GM21737 (cell line): ENCODE results near the gene SPTBN4.
"Not testable (repeated sequence)": the region's sequence is repeated elsewhere in the genome, so short reads cannot be mapped to it uniquely, and the experiment has no call there.

Source experiments
- ATAC-seq: cut with Tn5 transposase; IDR thresholded peaks from one replicate; pipeline ENCODE4 v1.9.1; 2021; ENCODE audit warnings: mild to moderate bottlenecking, moderate library complexity; ENCODE audit not compliant: unreplicated experiment

SPTBN4 gene

GRCh38 chr19:40464059-40465024, 2.5 kb upstream of the SPTBN4 start:
- no peak for ATAC-seq

DNA sequence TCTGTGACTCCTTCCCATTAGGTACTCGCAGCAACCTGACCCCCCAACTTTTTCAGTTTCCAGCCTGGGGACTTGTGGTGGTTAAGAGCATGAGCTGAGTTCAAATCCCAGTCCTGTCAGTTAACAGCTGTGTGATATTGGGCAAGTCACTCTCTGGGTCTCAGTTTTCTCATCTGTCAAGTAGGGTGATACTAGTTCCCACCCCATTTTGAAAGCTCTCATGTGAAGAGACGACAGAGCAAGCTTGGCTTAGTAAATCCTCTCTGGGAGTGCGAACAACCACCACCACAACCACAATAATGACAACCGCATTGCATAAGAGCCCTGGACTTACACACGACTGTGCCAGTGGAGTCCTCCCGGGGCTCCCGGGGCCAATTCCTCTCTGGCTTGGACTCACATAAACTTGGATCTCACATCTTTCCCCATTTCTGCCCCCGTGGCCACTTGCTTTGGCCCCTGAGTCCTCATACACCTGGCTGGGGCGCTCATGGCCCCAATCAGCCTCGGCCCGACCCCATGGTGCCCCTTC, 1.7 kb upstream of the SPTBN4 start:
- ATAC-seq, result no peak

DNA sequence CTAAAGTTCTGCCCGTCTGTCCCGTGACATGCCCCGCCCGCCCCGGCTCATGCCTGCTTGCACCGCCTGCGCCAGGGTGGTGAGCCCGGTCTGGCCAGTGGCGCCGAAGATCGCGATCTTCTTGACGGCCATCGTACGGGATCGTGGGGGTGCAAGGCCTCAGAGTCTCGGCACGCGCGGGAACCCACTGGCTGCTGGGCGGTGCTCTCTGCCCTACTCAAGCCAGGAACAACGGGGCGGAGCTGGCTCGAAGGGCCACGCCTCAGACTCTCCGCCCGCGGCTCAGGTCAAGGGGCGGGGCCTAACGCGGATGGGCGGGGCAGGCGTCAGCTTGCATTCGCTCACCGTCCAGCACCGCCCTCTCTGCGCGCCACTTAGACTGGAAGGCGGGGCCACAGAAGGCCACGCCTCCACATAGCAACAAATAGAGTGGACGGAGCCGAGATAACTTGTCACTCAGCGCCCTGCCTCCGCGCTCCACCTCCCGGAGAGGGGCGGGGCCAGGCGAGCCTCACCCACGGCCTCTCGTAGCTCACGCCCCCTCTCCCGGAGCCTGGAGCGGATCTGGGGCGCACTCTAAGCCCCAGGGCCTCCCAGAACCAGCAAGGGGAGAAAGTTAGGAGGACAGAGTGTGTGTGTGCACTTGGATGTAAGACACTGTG, 1.1 kb upstream of the SPTBN4 start, which contains the start of gene BLVRB:
Gene BLVRB, minus strand, starts transcription at position 189 of the 662 bp plus-strand sequence. Its CDS starts 57 bp downstream, at position 132.
- ATAC-seq, result peak; percentile 83

DNA sequence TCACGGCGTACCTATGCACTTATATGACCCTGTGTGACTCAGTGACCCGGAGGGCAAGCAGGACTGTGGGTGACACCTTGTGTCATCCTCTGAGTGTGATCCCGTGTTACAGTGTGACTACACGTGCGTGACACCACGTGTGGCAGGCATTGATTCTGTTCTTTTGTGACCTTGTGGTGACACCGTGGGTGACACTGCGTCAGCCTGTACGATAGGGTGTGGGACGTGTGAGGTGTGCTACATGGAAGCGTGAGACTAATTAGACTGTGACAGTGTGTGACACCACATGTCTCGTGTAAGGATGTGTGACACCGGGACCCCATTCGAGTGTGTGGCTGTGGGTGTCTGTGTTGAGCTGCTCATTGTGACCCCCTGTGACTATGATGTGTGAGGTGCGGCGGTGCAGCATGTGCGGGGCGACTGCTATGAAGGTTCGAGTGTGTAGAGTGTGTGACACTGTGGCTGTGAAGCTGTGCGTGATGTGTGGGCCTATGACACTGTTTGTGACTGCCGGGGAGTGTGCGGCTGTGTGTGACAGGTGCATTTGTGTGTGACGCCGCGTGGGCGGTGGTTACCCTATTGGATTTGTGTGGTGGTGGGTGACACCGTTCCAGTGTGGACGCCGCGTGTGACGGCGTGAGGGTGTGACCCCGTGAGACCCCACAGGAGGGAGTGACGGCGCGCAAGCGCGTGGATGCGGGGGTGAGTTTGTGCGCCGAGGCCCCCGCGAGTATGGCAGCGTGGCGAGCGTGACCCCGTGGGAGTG, 399 bp upstream of the SPTBN4 start:
- ATAC-seq, result peak; percentile 24

DNA sequence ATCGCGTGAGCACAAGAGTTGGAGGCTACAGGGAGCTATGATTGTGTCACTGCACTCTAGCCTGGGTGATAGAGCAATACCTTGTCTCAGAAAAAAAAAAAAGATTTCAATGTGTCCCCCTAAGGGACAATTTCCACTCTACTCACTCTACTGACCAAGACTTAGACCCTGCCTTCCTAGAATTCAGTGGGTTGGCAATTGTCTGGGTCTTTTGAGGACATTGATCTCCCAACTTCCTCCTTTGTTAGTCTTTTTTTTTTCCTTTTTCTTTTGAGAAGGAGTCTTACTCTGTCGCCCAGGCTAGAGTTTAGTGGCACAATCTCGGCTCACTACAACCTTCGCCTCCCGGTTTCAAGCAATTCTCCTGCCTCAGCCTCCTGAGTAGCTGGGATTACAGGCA, 2.2 kb downstream of the SPTBN4 start:
- ATAC-seq, result no peak

DNA sequence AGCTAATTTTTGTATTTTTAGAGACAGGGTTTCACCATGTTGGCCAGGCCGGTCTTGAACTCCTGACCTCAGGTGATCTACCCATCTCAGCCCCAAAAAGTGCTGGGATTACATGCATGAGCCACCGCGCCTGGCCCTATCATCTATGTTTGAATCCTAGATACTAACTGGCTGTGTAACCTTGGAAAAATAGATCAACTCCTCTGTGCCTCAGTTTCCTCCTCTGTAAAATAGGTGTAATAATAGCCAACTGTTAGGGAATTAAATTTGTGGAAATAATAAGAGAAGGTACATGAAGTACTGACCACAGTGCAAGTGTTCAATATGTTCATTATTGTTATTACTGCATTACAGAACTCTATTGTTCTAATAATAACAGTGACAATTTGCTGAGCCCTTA, 4.3 kb downstream of the SPTBN4 start:
- ATAC-seq, result no peak

- ATAC-seq, result no peak
Measured at GRCh38 chr19:40472516-40472915, 5.7 kb downstream of the SPTBN4 start.

DNA sequence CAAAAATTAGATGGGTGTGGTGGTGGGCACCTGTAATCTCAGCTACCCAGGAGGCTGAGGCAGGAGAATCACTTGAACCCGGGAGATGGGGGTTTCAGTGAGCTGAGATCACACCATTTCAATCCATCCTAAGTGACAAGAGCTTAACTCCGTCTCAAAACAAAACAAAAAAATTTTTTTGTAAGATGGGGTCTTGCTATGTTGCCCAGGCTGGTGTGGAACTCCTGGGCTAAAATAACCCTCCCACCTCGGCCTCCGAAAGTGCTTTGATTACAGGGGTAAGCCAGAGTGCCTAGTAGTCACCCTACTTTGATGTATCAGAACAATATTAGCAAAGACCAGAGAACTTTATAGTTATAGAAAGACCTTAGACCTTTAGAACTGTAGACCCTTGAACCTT, 7.9 kb downstream of the SPTBN4 start:
- ATAC-seq, result no peak

- ATAC-seq, result not testable (repeated sequence)
Measured at GRCh38 chr19:40475878-40476644, 9.3 kb downstream of the SPTBN4 start.

DNA sequence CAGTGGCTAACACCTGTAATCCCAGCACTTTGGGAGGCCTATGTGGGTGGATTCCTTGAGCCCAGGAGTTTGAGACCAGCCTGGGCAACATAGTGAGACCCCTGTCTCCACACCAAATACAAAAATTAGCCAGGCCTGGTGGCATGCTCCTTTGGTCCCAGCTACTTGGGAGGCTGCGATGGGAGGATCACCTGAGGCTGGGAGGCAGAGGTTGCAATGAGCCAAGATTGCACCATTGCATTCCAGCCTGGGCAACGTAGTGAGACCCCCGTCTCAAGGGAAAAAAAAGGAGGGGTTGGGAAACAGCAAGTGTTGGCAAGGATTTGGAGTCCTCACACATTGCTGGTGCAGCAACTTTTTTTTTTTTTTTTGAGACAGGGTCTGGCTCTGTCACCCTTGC, 19.2 kb downstream of the SPTBN4 start:
- ATAC-seq, result no peak

DNA sequence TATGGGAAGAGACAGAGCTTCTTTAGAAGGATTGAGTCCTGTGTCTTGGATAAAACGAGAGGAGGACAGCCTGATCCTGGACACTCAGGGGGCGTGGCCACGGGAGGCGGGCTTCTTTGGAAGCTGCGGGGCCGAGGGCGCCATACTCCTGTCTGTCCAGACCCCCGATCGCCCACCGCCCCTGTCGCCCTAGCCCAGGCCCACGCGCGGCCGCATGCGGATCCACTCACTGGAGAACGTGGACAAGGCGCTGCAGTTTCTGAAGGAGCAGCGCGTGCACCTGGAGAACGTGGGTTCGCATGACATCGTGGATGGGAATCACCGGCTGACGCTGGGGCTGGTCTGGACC, 23.1 kb downstream of the SPTBN4 start:
- ATAC-seq, result no peak

DNA sequence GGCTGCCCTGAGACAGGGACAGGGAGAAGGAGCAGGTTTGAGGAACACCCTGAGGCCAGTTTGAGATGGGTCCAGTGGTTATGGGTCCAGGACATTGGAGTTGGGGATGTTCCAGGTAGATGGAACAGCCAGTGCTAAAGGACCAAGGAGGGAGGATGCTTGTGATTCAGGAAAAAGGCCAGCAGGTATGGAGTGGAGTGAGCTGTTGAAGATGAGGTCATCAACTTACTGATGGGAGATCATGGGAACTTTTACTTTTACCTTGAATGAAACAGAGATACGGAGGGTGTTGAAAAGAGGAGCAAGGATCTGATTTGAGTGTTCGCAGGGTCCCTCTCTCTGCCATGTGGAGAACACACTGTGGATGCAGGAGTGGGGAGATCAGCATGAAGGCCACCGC, 25.5 kb downstream of the SPTBN4 start:
- no peak for ATAC-seq

- ATAC-seq, result no peak
Measured at GRCh38 chr19:40493778-40494177, 27.0 kb downstream of the SPTBN4 start.

GRCh38 chr19:40494191-40494838, 27.5 kb downstream of the SPTBN4 start:
- ATAC-seq, result no peak

- ATAC-seq, result no peak
Measured at GRCh38 chr19:40497214-40497613, 30.4 kb downstream of the SPTBN4 start.

GRCh38 chr19:40499320-40499719, 32.5 kb downstream of the SPTBN4 start:
- ATAC-seq, result no peak

- ATAC-seq, result not testable (repeated sequence)
Measured at GRCh38 chr19:40500678-40501530, 34.1 kb downstream of the SPTBN4 start.

- ATAC-seq, result no peak
Measured at GRCh38 chr19:40501599-40501998, 34.8 kb downstream of the SPTBN4 start.

GRCh38 chr19:40502081-40502480, 35.3 kb downstream of the SPTBN4 start:
- ATAC-seq, result no peak
